Astrocyte of the cerebellum (primary cell): Measurements from ENCODE around the gene ATP1A2.
"Not testable (repeated sequence)": the region's sequence is repeated elsewhere in the genome, so short reads cannot be mapped to it uniquely, and the experiment has no call there.

Experiments
- DNase-seq: peaks from one replicate; pipeline ENCODE4 v3.0.0-alpha.2; 2011; ENCODE audit warnings: low read depth
- H3K4me3 ChIP-seq: 2 replicates; pipeline ENCODE4 v1.5.1; 2011; ENCODE audit warnings: mild to moderate bottlenecking, low read depth, low read length, moderate library complexity
- in situ Hi-C: cut with HindIII; loops from 2 replicates; pipeline ENCODE4 v1.10.0; 2017; ENCODE audit warnings: low sequenced_read_pairs
- TF ChIP-seq, protein P1 (sequence below): IDR thresholded peaks from 2 replicates; pipeline ENCODE4 v1.5.1; 2012; ENCODE audit warnings: low read length, low read depth, moderate library complexity, mild to moderate bottlenecking; ENCODE audit errors: missing control alignments

ATP1A2 gene

DNA sequence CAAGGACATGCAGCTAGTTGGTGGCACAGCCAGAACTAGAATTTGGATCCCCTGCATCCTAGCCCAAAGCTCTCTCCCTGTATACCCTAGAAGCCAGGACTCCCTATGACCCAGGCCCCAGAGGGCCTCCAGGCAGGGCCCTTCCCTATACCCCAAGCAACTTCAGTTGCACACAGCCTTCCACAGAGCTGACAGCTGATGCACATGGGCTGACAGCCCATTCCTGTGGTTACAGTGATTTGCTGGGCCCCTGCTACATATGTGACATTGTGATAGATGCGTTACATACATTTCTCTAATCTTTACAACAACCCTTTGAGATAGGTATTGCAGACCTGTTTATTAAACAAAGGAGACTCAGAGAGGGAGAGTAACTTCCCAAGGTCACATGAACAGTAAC, 5.8 kb downstream of the ATP1A2 start:
- TF ChIP-seq, protein P1, sequence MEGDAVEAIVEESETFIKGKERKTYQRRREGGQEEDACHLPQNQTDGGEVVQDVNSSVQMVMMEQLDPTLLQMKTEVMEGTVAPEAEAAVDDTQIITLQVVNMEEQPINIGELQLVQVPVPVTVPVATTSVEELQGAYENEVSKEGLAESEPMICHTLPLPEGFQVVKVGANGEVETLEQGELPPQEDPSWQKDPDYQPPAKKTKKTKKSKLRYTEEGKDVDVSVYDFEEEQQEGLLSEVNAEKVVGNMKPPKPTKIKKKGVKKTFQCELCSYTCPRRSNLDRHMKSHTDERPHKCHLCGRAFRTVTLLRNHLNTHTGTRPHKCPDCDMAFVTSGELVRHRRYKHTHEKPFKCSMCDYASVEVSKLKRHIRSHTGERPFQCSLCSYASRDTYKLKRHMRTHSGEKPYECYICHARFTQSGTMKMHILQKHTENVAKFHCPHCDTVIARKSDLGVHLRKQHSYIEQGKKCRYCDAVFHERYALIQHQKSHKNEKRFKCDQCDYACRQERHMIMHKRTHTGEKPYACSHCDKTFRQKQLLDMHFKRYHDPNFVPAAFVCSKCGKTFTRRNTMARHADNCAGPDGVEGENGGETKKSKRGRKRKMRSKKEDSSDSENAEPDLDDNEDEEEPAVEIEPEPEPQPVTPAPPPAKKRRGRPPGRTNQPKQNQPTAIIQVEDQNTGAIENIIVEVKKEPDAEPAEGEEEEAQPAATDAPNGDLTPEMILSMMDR, result no peak
- in situ Hi-C loops, result no loop called here
- no peak for DNase-seq
- no peak overlapping the region for H3K4me3 ChIP-seq

DNA sequence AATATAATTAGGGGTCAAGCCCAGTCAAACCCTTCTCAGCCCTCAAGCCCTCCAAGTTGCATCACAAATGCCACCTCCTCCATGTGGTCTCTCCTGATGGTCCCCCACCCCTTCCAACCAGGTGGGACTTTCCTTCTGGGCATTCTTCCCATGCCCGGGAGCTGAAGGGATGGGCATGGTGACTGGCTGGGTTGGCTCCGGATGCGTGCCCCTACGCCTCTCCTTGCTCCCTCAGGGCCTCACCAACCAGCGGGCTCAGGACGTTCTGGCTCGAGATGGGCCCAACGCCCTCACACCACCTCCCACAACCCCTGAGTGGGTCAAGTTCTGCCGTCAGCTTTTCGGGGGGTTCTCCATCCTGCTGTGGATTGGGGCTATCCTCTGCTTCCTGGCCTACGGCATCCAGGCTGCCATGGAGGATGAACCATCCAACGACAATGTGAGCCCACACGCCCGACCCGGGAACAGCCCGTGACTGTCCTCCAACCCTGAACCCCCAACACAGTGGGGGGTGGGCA, 7.5 kb downstream of the ATP1A2 start:
- H3K4me3 ChIP-seq, result no peak overlapping the region
- DNase-seq, result no peak
- in situ Hi-C loops, result no loop called here
- TF ChIP-seq, protein P1, result no peak

DNA sequence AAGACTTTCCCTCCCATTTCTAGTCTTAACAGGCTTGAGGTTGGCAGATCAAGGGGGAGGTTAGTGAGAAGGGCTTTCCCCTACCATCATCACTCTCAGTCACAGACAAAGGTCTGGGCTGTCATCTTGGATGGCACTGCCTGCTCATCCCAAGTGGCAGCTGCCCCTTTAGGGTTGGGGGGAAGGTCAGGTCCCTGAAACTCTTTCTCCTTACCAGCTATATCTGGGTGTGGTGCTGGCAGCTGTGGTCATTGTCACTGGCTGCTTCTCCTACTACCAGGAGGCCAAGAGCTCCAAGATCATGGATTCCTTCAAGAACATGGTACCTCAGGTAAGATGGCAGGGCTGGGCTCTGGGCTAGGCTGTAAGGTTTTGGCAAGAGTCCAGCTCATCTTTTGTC, 8.2 kb downstream of the ATP1A2 start:
- DNase-seq, result no peak
- TF ChIP-seq, protein P1, result no peak
- in situ Hi-C loops, result no loop called here
- H3K4me3 ChIP-seq, result no peak overlapping the region

DNA sequence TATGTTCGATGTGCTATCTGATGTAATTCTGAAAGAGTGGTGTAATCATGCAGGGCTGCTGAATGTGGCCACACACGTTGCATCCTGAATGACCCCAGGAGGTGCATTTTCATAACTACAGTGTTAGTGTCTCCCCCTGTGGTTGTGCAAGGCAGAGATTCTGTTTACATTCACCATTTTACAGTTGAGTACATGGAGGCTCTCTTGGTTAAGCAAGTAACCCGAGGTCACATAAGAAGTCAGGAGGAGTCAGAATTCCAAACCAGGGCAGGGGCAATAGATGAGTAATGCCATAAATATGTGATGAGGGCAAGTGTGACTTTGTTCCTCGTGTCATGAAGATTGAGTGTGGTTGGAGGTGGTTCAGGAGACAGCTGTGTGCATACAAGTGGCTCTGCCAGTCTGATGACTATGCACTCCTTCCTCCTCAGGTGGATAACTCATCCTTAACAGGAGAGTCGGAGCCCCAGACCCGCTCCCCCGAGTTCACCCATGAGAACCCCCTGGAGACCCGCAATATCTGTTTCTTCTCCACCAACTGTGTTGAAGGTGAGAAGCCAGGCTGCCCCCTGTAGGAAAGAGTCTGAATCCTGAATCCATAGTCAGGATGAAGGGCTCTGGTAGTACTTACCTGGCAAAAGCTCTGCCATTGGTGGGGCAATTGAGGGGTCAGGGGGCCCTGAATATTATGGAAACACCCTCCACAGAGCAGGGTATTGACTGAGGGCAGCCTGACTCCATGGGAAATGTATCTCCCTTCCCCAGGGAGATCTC, 9.3 kb downstream of the ATP1A2 start:
- DNase-seq, result peak; percentile 16
- in situ Hi-C loops, result no loop called here
- H3K4me3 ChIP-seq, result no peak overlapping the region
- TF ChIP-seq, protein P1, result peak; percentile 26

DNA sequence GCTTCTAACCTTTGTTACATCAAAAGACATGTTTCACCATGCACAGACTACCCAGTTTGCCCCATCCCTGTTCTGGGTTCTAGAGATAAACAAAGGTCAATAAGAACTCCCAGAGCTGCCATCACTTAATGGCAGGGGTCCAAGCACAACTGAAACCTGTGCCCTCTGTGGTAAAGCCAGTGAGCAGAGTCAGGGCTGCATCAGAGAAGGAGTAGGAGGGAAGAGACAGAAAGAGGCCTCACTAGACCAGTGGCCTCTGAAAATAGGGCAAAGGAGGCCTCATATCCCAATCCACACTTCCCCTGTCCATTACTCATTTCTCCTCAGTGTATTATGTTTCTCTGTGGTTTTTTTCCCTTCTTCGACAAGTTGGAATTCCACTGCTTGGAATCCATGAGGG, 10.2 kb downstream of the ATP1A2 start:
- TF ChIP-seq, protein P1, result no peak
- DNase-seq, result no peak
- no peak overlapping the region for H3K4me3 ChIP-seq
- in situ Hi-C loops, result no loop called here

DNA sequence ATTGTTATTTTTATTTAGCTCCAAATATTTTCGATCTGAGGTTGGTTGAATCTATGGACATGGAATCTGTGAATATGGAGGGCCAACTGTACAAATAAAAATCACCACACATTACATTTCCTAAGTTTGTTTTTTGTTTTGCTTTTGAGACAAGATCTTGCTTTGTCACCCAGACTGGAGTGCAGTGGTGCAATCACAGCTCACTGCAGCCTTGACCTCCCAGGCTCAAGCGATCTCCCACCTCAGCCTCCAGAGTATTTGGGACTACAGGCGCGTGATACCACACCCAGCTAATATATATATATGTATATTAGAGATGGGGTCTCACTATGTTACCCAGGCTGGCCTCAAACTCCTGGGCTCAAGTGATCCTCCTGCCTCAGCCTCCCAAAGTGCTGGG, 10.8 kb downstream of the ATP1A2 start:
- DNase-seq, H3K4me3 ChIP-seq, in situ Hi-C loops: not testable (repeated sequence)

DNA sequence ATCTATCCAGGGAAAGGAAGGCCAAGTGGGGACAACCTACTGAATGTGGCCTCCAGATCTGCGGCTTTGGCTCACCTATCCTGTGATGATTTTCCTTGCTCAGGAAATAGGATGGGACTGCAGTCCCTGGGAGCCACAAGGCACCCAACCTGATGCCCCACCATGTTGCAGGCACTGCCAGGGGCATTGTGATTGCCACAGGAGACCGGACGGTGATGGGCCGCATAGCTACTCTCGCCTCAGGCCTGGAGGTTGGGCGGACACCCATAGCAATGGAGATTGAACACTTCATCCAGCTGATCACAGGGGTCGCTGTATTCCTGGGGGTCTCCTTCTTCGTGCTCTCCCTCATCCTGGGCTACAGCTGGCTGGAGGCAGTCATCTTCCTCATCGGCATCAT, 11.8 kb downstream of the ATP1A2 start:
- DNase-seq, result no peak
- no peak overlapping the region for H3K4me3 ChIP-seq
- in situ Hi-C loops, result no loop called here
- TF ChIP-seq, protein P1, result no peak
